Limb (tissue), 2 donors: ENCODE data around the gene CYB5R4.
A peak's percentile ranks its signal among the peaks of the same experiment; 100 is the strongest.

ENCODE experiments used
- DNase-seq, 2 donors: peaks; one replicate each; pipeline ENCODE4 v3.0.0-alpha.2; 2016; ENCODE audit errors: extremely low spot score in 2 of 2

The CYB5R4 gene, protein sequence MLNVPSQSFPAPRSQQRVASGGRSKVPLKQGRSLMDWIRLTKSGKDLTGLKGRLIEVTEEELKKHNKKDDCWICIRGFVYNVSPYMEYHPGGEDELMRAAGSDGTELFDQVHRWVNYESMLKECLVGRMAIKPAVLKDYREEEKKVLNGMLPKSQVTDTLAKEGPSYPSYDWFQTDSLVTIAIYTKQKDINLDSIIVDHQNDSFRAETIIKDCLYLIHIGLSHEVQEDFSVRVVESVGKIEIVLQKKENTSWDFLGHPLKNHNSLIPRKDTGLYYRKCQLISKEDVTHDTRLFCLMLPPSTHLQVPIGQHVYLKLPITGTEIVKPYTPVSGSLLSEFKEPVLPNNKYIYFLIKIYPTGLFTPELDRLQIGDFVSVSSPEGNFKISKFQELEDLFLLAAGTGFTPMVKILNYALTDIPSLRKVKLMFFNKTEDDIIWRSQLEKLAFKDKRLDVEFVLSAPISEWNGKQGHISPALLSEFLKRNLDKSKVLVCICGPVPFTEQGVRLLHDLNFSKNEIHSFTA

DNA sequence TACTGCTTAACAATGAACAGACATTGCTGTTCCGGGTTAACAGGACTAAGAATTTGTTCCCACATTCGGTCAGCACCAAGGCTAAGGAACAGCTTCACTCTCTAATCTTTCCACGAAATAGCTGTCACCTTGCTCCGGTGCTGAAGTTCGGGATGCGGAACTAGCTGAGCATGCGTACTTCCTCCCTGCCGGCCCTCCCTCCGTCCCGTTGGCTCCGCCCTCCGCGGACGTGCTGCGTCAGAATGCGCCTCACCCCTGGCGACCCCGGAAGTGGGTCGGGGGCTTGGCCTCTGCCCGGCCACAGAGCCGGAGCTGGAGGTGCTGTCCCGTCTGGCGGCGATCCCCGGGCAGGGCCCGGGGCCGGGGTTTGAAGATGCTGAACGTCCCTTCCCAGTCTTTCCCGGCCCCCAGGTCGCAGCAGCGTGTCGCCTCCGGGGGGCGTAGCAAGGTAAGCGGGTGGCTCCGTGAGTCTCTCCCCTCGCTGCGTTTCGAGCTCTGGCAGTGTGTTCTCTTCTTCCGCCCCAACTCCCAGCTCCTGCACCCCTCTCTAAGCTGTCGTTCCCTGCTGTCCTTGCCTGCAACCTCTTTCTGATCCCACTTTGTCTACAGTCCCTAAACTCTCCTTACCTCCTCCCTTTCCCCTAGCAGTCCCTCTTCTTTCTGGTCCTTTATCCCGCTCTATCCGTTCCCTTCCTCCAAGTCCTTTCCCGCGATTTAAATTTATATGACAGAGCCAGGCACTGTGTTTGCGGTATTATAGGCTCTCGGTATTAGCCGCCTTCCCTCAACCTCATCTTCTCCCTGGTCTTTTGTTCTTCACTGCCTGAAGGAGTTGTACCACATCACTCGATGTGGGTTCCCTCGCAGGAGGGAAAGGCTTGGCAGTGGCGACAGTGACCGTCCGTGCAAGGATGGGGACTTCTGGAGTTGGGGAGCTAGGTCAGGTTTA lies at the start of gene CYB5R4:
Gene CYB5R4, plus strand, starts transcription at position 280 of the 949 bp plus-strand sequence. Its CDS starts 94 bp downstream, at position 374.
- DNase-seq, result peak; percentile 95

DNA sequence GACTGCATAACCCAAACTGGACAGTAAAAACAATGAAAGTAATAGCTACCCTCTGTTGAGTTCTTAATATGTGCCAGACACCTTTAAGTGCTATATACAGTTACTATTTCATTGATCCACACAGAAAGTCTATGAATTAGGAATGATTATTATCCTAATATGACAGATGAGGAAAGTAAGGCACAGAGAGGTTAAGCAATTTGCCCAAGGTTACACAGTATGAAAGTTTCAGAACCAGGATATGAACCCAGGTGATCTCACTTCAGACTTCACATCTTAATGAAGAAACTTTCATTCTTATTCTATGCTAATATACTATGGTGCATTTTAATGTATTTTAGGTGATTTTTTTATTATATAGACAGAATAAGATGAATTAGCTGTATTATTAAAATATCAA lies 46.9 kb upstream of the CYB5R4 start:
- no peak for DNase-seq

DNA sequence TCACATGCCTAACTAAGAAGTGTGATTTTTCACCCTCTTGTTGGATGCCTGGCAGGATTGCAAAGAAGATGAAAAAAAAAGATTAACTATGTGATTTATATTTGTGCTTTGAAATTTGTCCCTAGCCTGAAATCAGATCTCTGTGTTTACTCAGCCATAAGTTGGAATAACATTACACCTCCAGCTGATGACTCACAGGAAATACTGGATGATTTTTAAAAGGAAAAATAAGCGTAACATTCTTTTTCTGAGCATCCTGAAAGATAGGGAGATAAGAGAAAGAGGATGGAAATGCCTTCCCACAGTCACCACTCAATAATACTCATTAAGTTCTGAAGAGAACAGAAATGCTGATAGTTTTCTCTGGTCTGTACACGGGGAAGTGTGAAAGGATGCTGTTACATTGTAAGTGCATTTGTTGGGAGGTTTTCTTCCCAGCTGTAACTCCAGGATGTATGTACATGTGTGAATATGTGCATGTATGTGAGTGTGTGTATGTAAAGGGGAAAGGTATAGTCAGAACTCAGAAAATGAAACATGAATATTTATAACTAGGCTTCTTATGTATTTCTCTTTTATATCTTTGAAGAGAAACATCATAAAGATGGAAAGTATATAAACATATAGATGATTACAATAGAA lies 43.7 kb upstream of the CYB5R4 start:
- no peak for DNase-seq

DNA sequence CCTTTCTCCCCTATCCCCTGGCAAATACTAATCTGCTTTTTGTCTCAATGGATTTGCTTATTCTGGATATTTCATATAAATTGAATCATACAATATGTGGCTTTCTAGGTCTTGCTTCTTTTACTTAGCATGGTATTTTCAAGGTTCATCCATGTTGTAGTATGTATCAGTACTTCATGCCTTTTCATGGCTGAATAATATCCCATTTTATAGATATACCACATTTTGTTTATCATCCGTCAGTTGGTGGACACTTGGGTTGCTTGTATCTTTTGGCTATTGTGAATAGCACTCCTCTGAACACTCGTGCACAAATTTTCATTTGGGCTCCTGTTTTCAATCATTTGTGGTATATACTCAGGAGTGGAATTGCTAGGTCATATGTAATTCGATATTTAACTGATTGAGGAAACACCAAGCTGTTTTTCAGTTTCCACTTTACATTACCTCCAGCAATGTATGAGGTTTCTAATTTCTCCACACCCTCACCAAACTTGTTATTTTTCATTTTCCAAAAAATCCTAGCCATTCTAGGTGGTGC lies 36.8 kb upstream of the CYB5R4 start:
- no peak for DNase-seq

DNA sequence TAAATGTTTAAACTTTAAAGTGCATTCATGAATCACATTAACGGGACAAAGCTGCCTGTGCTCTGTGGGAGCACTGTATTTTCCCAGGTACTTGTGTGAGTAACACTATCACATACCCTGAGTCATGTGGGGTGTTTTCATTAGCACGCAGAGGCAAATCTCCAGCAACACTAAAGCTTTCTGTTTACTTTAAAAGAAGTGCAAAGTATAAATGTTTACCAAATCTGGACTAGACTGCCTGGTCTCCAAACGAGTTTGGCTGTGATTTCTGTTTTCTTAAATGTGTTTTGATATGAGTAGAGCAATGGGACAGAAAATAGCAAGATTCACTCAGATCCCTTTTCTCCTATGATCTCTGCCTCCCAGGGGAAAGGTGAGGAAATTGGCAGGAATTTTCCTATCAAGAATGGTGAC lies 35.1 kb upstream of the CYB5R4 start:
- no peak for DNase-seq

DNA sequence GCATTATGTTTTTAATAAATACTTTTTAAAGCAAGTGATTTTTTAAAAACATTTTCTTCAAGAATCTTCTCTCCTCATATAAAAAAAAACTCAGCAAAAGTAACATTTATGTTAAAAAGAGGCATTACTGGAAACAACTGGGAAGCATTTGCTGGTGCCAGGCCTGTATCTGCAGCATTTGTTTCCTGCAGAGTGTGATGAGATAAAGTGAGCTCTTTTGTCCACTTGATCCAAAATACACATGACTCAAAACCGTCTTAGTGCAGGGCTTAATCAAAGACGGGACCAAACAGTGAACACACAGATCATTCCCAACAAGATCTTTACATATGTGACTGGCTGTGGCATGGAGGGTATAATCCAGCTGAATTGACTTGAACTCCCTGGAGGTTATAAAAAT lies 34.7 kb upstream of the CYB5R4 start:
- DNase-seq, result no peak

DNA sequence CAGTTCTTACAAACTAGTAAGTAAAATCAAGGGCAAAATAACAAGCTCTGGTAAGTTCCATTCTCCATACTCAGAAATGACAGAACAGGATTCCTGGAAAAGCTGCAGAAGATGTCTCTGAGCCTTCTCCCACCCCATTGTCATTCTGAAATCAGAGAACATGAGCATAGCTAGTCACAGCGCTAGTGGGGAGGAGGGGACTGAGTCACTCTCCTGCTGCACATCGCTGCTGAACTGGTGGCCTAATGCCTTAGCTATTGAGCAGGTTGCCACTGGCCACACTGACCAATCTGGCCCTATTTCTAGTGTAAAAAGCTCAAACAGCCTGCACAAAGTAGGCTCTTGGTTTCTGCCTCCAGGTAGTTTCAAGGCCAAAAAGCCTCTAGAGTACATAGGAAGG lies 32.4 kb upstream of the CYB5R4 start:
- no peak for DNase-seq

DNA sequence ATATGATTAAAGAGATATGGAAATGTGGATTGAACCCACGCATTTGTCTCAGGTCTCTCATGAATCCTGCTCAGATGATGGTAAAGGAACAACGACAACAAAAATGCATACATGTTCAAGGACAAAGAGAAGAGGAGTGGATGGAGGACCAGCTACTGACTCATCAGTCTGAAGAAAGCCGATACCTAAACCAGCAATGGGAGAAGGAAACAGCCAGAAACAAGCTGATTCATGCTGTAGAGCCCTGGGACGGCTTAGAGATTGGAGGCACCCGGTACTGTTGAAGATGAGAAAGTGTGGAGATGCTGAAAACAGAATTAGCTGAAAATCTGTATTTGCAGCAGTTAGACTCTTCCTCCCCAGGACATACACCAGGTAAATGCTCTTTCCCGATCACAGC lies 20.8 kb upstream of the CYB5R4 start:
- DNase-seq, result no peak

DNA sequence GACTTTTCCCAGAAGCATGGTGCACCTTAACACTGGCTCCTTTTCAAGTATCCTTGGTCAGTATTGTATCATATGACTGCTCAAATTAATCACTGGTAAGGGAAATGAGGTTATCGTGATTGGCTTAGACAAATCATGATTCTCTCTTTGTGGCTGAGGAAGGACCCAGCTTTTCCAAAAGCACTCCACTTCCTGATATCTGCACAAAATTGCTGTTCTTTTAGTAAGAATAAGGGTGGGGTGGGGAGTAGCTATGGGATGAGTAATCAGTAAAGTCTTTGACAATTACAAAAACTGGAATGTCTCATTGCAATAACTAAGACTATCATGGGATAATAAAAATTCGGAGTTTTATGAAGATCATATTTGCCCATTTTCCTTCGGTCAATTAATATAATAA lies 15.3 kb upstream of the CYB5R4 start:
- no peak for DNase-seq

DNA sequence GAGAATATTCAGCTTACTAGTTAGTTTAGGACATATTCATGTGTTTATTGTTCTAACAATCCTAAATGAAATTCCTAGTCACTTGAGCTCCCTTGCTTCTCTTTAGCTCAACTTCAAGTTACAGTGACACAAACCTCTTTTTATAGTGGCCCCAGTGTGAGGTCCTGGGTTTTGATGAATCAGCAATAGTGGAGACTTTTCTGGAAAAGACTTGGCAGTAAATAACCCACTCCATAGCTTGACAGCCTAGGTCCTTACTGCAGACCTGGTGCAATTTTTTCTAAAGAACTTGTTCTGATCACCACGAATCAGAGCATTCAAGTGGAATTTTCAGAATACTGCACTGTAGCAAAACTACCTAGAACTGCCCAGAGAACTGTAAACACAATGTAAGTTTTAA lies 13.2 kb upstream of the CYB5R4 start:
- DNase-seq, result no peak

DNA sequence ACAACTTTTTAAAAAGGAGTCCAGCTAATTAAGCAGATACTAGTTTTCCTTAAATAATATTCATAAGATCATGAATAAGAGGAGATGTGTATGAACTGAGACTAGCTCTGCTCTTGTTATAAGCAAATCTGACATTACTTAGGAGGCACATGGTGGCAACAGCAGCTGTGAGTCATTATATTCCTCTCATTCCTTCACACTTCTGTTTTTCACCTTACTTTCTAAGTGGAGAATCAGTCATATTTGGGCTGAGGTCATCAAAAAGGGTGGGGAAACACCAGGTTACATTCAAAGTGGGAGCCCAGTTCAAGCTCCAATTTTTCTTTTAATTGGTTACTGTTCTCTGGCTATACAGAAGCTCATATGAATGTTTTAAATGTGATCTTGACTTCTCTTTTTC lies 12.3 kb upstream of the CYB5R4 start:
- no peak for DNase-seq

DNA sequence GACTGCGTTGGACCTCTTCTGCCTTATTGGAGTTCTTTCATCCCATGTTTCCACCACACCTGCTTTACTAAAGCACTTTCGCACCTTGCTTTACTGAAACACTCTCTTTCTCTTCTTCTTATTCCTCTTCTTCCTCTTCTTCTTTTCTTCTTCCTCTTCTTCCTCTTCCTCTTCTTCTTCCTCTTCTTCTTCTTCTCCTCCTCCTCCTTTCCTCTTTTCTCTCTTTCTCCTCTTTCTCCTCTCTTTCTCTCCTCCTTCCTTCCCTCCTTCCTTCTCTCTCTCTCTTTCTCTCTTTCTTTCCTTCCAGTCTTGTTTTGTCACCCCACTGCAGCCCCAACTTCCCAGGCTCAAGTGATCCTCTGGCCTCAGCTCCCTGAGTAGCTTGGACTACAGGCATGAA lies 10.4 kb upstream of the CYB5R4 start:
- DNase-seq, result no peak

DNA sequence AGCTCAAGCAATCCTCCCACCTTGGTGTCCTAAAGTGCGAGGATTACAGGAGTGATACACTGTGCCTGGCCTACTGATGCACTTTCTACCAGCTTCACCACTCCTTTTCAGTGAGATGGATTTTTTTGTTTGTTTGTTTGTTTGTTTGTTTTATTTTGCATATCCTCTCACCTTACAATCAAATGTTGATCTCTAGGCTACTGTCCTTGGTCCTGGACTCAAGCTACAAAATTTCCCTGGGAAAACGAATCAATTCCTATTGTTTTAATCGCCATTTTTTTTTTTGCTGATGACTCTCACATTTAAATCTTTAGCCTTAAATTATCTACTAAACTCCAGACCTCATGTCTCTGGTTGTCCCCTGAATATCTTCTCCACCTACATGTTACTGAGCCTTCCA lies 9.9 kb upstream of the CYB5R4 start:
- DNase-seq, result no peak

DNA sequence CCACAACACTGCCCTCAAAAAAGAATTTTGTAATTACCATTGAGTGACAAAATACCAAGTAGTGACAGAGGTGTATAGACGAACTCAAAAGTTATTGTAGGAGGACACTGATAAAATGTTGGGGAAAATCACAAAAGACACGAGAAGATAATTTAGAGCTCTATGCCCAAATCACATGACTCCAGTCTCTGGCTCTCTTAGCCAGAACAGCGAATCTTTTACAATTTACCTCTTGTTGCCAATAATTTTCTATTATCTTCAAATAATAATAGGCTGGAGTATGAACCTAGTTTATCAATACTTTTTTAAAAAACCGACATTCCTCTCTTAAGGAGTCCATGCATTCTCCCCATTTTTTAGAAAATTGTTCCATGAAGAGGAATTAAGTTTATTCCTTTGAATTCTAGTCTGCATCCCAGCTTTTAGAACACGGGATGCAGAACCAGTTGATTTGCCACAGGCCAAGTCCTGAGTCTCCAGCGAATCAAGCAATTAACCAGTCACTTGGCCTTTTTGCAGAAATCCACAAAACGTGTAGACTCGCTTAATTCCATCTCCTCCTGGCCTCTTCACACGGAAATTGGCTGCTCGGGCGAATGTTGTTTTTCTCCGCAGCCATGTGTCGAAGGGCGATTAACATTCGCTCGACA lies 6.8 kb upstream of the CYB5R4 start:
- DNase-seq, result no peak

DNA sequence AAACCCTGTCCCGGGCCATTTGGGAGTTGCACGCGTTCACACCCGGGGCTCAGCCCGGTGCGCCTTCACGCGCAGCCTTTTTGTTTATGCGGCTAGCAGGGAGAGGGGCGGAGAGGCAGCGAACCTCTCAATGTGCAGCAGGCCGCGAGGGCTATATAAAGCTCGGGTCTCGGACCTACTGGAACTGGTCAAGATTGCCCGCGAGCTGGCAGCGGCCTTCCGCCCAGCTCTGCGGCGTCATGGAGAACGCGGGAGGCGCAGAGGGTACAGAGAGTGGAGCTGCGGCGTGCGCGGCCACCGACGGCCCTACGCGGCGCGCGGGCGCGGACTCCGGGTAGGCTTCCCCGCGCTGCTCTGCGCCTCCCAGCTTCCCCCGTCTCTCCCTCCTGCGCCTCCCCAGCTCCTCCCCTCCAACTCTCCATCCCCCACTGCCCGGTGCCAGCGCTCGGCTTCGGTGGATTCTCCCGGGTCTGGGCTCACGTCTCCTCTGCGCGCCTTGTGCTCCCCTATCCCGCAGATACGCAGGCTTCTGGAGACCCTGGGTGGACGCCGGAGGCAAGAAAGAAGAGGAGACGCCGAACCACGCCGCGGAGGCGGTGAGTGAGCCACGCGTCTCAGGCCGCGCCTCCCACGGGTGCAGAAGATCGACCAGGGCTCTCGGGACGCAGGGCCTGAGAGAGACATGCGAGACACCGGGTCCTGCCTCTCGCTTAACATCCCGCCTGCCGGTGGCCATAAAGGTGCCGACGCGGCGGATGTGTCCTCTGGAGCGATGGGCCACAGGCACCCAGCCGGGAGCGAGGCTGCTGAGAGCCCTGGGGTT lies 6.1 kb upstream of the CYB5R4 start, which contains the start of gene RIPPLY2:
Gene RIPPLY2, plus strand, starts transcription at position 183 of the 823 bp plus-strand sequence. Its CDS starts 57 bp downstream, at position 240.
- peak; percentile 6 to 71 for DNase-seq

DNA sequence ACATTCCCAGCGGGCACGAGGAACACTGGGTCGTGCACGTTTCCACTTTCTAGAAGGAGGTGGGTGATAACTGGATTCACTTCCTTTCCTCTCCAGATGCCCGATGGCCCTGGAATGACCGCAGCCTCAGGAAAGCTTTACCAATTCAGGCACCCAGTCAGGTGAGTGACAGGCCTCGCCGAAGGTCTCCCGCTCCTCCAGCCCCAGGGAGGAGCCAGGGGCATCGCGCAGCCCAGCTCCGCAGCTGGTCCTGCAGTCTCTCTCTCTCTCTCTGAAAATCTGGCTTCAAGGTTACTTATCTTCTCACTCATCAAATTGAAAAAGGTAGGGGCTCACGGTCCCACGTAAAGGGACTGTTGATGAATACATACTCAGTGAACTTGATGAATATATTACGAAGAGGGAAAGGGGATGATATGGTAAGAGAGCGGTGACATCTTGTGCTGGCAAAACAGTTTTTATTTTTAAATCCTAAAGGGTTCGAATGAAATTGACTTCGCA lies 5.4 kb upstream of the CYB5R4 start:
- no peak for DNase-seq

DNA sequence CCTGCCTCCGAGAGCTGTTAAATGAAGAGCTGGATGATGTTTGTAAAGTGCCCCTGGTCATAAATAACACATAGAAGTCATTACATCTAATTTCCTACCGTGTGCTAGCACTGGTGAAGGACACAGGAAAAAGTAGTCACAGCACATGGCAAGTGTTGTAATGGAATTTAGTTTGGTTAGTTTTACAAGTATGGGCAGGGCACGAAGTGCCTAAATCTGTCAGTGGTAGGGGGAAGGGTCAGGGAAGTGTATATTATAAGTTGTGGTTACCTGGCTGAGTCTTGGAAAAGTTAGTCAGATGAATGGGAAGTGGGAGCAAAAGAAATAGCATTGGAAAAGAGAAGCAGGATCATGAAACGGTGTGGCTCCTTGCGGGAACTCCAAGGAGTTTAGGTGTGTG lies 4.7 kb upstream of the CYB5R4 start:
- DNase-seq, result no peak

DNA sequence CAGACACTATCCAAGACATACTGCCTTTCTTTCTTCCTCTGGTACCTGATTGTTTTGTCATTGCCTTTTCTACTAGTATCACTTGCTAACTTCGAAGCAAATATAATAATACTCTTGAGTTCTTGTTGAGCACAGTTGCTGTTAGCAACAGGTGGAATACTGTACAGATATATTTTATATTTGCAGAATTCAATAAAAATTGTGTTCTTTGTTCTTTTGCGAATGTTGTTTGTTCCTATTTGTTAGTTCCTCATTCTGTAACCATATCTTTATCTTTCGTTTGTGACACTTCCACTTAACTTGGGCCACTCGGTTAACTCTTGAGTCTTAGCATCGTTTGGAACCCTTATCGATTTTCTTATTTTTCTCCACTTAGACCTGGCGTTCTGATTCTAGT lies 868 bp downstream of the CYB5R4 start:
- no peak for DNase-seq

DNA sequence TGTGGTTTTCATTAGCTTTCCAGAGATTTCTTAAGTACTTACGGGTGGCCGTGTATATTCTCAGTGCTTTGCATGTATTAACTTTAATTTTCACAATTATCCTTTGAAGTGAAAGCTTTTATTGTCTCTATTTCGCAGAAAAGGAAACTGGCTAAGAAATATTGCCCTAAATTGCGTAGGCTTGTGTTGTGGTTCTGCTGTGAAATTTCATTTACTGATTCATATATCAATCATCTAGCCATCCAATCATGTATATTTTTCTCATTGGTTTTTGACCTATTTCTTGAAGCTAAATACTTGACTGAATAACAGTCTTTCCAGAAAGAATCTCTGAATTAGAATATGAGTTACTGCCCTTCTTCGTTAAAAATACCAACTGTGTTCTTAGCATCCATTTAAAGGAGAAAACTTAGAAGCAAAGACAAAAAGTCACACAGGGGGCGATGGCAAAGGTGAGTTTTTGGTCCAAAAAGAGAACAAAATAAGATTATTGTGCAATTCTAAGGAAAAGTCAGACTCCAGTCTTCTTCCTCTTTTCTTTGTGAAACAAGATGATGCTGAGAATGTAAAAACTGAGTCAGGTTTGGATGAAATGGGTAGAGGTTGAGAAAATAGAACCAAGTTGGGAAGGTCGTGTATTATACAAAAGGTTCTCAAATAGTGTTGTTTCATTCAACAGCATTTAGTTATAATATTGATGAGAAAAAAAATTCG lies 1.4 kb downstream of the CYB5R4 start:
- no peak for DNase-seq
